ENCODE data around the gene PNO1. TPM values are rescaled to one million over a fixed set of nuclear protein-coding genes. Genes with fewer than 3 reads are reported as not detected.
"Not testable (repeated sequence)": the region's sequence is repeated elsewhere in the genome, so short reads cannot be mapped to it uniquely, and the experiment has no call there.

PNO1 gene
- 12.8 and 16.2 TPM in 2 replicates for total RNA-seq
- long read RNA-seq, transcript PNO1-201 (7 exons, 2,286 nt), result major isoform, 91 of 101 reads
- long read RNA-seq, partial matches to known transcripts, result 4 of 101 reads
- long read RNA-seq, other reads (novel, unspliced or antisense), result 6 of 101 reads

DNA sequence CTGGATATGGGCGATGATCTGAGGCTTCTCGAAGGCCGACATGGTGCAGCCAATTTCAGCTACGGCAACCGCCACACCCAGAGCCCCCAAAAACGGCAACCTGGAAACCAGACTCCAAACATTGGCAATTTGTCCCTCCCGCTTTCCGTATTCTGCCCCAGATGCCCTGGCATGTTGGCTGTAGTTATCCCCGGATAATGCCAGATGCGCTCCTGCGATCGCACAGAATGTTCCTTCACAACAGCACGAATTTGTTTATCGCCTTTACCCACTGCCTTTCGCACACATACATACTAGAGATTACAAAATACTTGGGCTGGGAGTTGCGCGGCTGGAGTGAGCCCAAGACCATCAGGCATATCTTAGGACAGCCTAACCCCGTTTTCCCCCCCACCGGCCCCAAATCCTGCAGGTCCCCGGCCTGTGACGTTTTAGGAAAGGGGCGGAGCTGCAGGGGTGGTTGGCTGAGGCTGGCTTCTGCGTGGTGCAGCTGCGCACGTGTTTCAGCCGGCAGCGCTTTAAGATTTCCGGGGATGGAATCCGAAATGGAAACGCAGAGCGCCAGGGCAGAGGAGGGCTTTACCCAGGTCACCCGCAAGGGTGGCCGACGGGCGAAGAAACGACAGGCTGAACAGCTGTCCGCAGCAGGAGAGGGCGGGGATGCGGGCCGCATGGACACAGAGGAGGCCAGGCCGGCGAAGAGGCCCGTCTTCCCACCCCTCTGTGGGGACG, at the start of gene PNO1:
Gene PNO1, plus strand, starts transcription at position 487 of the 732 bp plus-strand sequence. Its CDS starts 47 bp downstream, at position 534.
- Mint-ChIP-seq H3K4me3 (ENCODE audit: low read depth) (peak within 1 kb of the TSS; percentile 93), H3K36me3 (ENCODE audit: insufficient read depth) (peaks cover 10% of the 10 kb centered on the region), H3K4me1 (ENCODE audit: low read depth) (peaks cover 14% of the 10 kb centered on the region), H3K9me3 (ENCODE audit: low read depth) (no peaks in the 10 kb centered on the region), H3K27ac (peak within 1 kb of the TSS; percentile 100), H3K27me3 (no peaks in the 10 kb centered on the region)
- peak; percentile 89 for DNase-seq (ENCODE audit: low spot score, unreplicated experiment)
- TF ChIP-seq, protein P1, sequence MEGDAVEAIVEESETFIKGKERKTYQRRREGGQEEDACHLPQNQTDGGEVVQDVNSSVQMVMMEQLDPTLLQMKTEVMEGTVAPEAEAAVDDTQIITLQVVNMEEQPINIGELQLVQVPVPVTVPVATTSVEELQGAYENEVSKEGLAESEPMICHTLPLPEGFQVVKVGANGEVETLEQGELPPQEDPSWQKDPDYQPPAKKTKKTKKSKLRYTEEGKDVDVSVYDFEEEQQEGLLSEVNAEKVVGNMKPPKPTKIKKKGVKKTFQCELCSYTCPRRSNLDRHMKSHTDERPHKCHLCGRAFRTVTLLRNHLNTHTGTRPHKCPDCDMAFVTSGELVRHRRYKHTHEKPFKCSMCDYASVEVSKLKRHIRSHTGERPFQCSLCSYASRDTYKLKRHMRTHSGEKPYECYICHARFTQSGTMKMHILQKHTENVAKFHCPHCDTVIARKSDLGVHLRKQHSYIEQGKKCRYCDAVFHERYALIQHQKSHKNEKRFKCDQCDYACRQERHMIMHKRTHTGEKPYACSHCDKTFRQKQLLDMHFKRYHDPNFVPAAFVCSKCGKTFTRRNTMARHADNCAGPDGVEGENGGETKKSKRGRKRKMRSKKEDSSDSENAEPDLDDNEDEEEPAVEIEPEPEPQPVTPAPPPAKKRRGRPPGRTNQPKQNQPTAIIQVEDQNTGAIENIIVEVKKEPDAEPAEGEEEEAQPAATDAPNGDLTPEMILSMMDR (IDR thresholded peaks at IDR 0.05; ENCODE audit: unreplicated experiment), result peak; percentile 15

DNA sequence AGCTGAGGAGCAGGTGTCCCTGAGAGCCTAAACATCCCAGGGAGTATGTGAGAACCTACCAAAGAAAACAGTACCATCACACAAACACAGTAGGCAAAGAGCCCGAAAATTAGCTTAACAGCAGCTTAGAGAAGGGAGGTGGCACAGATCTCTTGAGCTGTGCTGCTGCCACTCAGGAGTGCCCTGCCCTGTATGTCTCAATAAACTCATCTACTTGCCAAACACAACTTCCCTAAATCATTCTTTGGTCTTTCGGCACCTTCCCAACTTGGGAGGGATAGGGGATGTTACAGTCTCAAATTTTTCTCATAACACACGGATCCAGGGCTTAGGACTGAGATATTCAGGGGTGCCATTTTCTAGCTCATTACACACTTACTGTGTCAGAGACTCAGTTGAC, 49.6 kb upstream of the PNO1 start:
- Mint-ChIP-seq H3K27ac (no peak overlapping the region), H3K27me3 (peaks cover 4% of the 10 kb centered on the region)
- TF ChIP-seq, protein P1 (IDR thresholded peaks at IDR 0.05; ENCODE audit: unreplicated experiment), result no peak

DNA sequence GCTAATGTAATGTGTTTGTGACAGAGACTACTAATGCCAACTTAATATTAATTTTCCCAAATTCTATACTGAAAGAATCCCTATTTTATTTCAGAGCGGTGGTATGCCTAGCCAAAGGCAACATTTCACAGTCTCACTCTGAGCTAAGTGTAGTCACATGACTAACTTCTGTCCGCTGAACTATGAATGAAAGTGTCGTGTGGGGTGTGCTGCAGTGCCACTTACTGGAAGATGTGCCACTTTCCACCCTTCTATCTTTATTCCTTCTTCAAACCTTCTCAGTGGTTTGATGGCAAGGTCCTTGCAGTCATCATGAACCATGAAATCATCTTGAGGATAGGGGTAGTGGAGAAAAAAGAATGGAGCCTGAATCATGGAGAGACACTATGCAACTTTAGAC, 47.6 kb upstream of the PNO1 start:
- Mint-ChIP-seq H3K4me3 (ENCODE audit: low read depth) (no peak overlapping the region), H3K27ac (no peak overlapping the region)
- no peak for DNase-seq (ENCODE audit: low spot score, unreplicated experiment)

More for the DNA sequence above, 49.6 kb upstream of the PNO1 start:
- DNase-seq (ENCODE audit: low spot score, unreplicated experiment), result no peak
- Mint-ChIP-seq H3K4me1 (ENCODE audit: low read depth) (no peaks in the 10 kb centered on the region), H3K4me3 (ENCODE audit: low read depth) (no peak overlapping the region), H3K9me3 (ENCODE audit: low read depth) (peaks cover 12% of the 10 kb centered on the region), H3K36me3 (ENCODE audit: insufficient read depth) (peaks cover 3% of the 10 kb centered on the region)

DNA sequence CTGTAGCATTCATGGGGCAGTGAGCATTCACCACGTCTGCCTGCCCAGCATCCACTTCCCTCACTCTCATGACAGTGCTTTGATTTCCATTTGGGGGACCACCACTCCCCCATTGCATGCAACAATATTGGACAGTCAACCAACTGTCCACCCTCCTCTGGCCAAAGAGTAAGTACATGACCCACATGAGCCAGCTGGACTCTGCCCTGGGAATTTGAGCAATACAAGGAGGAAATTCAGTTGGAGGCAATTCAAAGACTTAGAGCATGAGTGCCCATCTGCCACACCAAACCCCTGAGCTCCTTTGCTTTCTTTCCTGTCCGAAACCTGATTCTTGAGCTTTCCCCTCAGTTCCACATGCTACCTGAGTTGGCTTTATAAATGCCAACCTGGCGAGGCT, 41.7 kb upstream of the PNO1 start:
- Mint-ChIP-seq H3K4me1 (ENCODE audit: low read depth) (peaks cover 7% of the 10 kb centered on the region), H3K4me3 (ENCODE audit: low read depth) (no peak overlapping the region), H3K36me3 (ENCODE audit: insufficient read depth) (no peaks in the 10 kb centered on the region), H3K9me3 (ENCODE audit: low read depth) (no peaks in the 10 kb centered on the region), H3K27ac (no peak overlapping the region), H3K27me3 (peaks cover 30% of the 10 kb centered on the region)
- no peak for DNase-seq (ENCODE audit: low spot score, unreplicated experiment)
- TF ChIP-seq, protein P1 (IDR thresholded peaks at IDR 0.05; ENCODE audit: unreplicated experiment), result no peak

More for the DNA sequence above, 47.6 kb upstream of the PNO1 start:
- Mint-ChIP-seq H3K36me3 (ENCODE audit: insufficient read depth) (peaks cover 3% of the 10 kb centered on the region), H3K9me3 (ENCODE audit: low read depth) (peaks cover 12% of the 10 kb centered on the region), H3K27me3 (peaks cover 4% of the 10 kb centered on the region), H3K4me1 (ENCODE audit: low read depth) (no peaks in the 10 kb centered on the region)
- TF ChIP-seq, protein P1 (IDR thresholded peaks at IDR 0.05; ENCODE audit: unreplicated experiment), result no peak

DNA sequence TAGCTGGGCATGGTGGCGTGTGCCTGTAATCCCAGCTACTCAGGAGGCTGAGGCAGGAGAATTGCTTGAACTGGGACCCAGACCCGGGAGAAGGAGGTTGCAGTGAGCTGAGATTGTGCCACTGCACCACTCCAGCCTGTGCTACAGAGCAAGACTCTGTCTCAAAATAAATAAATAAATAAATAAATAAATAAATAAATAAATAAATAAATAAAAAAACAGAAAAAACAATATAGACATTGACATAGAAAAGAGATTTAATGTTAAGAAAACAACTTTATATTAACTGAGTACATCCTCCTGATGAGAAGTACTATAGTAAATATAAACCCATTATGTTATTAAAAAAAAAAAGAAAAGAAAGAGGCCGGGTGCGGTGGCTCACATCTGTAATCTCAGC, 39.8 kb upstream of the PNO1 start:
- H3K36me3 Mint-ChIP-seq (ENCODE audit: insufficient read depth); H3K9me3 Mint-ChIP-seq (ENCODE audit: low read depth); DNase-seq (ENCODE audit: low spot score, unreplicated experiment); H3K27ac Mint-ChIP-seq; H3K4me3 Mint-ChIP-seq (ENCODE audit: low read depth): not testable (repeated sequence)
- H3K27me3 Mint-ChIP-seq, result peaks cover 30% of the 10 kb centered on the region
- H3K4me1 Mint-ChIP-seq (ENCODE audit: low read depth), result peaks cover 15% of the 10 kb centered on the region

DNA sequence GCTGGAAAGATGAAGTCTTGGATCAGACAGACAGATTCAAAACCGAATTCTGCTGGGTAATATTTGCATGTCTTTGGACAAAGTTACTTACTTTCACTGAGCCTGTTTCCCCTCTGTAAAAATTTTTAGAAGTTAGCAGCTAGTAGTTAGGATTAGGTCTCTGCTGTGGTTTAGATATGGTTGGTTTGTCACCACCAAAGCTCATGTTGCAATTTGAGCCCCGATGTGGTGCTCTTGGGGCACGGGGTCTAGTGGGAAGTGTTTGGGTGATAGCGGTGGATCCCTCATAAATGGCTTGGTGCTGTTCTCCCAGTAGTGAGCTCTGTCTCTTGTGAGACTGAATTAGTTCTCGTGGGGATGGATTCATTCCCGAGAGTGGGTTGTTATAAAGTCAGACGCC, 38.9 kb upstream of the PNO1 start:
- Mint-ChIP-seq H3K27ac (no peak overlapping the region), H3K4me3 (ENCODE audit: low read depth) (no peak overlapping the region), H3K36me3 (ENCODE audit: insufficient read depth) (no peaks in the 10 kb centered on the region), H3K4me1 (ENCODE audit: low read depth) (peaks cover 15% of the 10 kb centered on the region), H3K9me3 (ENCODE audit: low read depth) (no peaks in the 10 kb centered on the region), H3K27me3 (peaks cover 30% of the 10 kb centered on the region)
- TF ChIP-seq, protein P1 (IDR thresholded peaks at IDR 0.05; ENCODE audit: unreplicated experiment), result no peak
- no peak for DNase-seq (ENCODE audit: low spot score, unreplicated experiment)

All from progenitor cell of endocrine pancreas (in vitro differentiated cells).